Neural progenitor cell (in vitro differentiated cells): Measurements from ENCODE around the gene SMARCC2.

Experiments
- EZH2 ChIP-seq: fragments of 200-600 bp; sonication (generic); IDR thresholded peaks from 2 replicates; pipeline ENCODE4 v1.6.1; 2017; ENCODE audit warnings: antibody characterized with exemption, mild to moderate bottlenecking, moderate library complexity
- EZH2phosphoT487 ChIP-seq: fragments of 200-600 bp; sonication (generic); IDR thresholded peaks from 2 replicates; pipeline ENCODE4 v1.6.1; 2017; ENCODE audit warnings: antibody characterized with exemption
- TF ChIP-seq, protein P1 (sequence below): fragments of 200-600 bp; sonication (generic); IDR thresholded peaks from 2 replicates; pipeline ENCODE4 v1.5.1; 2017; ENCODE audit warnings: antibody characterized with exemption, mild to moderate bottlenecking

DNA sequence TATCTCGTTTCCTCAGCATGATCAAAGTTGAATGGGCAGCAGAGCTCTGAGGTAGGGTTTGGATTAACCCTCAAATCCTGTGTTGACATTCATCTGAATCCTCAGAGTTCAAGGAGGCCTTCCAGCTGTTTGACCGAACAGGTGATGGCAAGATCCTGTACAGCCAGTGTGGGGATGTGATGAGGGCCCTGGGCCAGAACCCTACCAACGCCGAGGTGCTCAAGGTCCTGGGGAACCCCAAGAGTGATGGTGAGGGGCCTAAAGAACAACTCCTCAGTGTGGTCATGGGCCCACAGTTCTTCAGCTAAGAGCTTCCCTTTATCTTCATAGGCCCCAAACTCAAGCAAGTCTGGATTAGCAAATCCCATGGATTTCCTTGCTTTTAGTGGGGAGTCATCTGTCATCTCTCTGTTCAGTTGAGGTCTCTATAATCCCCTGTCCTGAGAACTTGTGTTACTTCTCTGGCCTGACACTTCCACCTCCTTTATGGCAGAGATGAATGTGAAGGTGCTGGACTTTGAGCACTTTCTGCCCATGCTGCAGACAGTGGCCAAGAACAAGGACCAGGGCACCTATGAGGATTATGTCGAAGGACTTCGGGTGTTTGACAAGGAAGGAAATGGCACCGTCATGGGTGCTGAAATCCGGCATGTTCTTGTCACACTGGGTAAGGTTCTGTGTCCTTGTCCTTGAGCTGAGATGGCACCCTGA lies 29.6 kb downstream of the SMARCC2 start:
- TF ChIP-seq, protein P1, sequence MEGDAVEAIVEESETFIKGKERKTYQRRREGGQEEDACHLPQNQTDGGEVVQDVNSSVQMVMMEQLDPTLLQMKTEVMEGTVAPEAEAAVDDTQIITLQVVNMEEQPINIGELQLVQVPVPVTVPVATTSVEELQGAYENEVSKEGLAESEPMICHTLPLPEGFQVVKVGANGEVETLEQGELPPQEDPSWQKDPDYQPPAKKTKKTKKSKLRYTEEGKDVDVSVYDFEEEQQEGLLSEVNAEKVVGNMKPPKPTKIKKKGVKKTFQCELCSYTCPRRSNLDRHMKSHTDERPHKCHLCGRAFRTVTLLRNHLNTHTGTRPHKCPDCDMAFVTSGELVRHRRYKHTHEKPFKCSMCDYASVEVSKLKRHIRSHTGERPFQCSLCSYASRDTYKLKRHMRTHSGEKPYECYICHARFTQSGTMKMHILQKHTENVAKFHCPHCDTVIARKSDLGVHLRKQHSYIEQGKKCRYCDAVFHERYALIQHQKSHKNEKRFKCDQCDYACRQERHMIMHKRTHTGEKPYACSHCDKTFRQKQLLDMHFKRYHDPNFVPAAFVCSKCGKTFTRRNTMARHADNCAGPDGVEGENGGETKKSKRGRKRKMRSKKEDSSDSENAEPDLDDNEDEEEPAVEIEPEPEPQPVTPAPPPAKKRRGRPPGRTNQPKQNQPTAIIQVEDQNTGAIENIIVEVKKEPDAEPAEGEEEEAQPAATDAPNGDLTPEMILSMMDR = no peak
- TF ChIP-seq EZH2phosphoT487 = no peak
- no peak for TF ChIP-seq EZH2
